NCI-H187 (cell line): Measurements from ENCODE around the gene ACLY.
"Not testable (repeated sequence)": the region's sequence is repeated elsewhere in the genome, so short reads cannot be mapped to it uniquely, and the experiment has no call there.

Experiments
- DNase-seq, 2 experiments: peaks; one replicate each; lab custom pipeline; 2025; lab: John Stamatoyannopoulos, UW

The ACLY gene

GRCh38 chr17:41873559-41874292 is 45.0 kb downstream of the ACLY start:
- DNase-seq, result no peak

- no peak for DNase-seq
Measured at GRCh38 chr17:41871789-41872188, 47.0 kb downstream of the ACLY start.

- DNase-seq, result no peak
Measured at GRCh38 chr17:41870627-41871026, 48.1 kb downstream of the ACLY start.

- DNase-seq, result no peak
Measured at GRCh38 chr17:41870097-41870496, 48.7 kb downstream of the ACLY start.

- DNase-seq, result no peak
Measured at GRCh38 chr17:41869426-41869825, 49.3 kb downstream of the ACLY start.

DNA sequence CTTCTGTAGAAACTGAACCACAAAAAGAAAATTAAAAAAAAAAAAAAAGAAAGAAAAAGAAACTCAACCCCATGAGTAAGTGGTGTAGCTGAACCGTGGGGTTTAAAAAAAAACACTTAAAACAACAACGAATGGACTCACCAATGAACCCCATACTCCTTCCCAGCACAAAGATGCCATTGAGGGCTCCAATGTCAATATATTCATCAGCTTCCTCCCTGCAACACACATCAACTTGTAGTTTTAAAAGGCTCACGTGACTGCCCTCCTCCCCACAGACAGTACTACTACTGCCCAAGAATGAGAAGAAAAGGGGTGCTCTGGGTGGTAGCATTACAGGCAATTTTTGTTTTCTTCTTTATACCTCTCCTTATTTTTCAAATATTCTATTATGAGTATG is 50.2 kb downstream of the ACLY start:
- DNase-seq, result no peak

DNA sequence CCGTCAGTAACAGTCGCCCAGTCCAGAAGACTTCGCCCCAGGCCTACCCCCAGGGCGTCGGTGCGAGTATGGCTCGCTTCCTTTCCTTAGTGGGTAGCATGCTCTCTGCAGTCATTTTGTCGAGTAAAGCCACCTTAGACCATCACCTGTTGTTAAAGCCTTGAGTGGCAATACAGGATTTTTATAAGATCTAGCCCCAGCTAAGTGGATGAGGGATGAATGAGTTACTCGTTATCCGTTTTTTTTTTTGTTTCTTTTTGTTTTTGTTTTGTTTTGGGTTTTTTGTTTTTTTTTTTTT is 53.2 kb downstream of the ACLY start:
- DNase-seq, result no peak

GRCh38 chr17:41864836-41865595 is 53.7 kb downstream of the ACLY start, which contains the start of gene KLHL11:
Gene KLHL11 (minus strand): TSS chr17:41865423. CDS start chr17:41865370, 53 bp downstream.
- DNase-seq, result peak; percentile 81 to 83

DNA sequence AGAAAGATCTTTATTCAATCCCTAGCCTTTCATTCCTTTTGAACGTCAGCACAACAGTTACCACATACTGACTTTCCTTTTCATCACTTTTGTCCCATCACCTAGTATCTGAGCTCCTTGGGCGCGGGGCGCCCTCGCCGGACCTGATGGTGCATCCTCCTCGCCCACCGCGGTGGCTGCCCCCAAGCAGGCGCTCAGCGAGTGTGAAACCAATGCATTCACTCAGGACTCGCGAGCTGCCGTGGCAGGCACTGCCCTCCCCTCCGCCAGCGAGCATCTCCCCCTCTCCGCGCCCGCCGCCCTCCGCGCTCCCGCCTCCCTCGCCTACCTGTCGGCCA is 54.3 kb downstream of the ACLY start:
- DNase-seq, result no peak

DNA sequence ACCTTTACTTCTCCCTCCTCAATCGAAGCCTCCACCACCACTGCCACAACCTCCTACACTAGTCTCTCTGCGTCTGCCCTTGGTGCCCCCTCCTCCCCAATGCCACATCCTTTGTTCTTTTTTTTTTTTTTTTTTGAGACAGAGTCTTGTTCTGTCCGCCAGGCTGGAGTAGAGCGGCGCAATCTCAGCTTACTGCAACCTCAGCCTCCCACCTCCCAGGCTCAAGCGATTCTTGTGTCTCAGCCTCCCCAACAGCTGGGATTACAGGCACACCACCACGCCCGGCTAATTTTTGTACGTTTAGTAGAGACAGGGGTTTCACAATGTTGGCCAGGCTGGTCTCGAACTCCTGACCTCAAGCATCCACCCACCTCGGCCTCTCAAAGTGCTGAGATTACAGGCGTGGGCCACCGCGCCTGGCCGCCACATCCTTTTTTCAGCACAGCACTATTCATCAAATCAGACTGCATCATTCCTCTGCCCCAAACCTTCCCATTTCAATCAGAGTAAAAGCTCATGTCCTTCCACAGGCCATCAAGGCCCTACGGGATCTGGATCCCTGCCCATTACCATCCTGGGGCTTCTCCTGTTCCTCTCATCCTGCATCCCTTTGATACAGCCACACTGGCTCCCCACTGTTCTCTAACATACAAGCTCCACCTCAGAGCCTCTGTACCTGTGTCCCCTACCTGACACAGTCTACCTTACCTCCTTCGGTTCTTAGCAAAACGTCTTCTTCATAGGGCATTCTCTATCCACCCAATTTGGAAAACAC is 55.5 kb downstream of the ACLY start:
- no peak for DNase-seq

DNA sequence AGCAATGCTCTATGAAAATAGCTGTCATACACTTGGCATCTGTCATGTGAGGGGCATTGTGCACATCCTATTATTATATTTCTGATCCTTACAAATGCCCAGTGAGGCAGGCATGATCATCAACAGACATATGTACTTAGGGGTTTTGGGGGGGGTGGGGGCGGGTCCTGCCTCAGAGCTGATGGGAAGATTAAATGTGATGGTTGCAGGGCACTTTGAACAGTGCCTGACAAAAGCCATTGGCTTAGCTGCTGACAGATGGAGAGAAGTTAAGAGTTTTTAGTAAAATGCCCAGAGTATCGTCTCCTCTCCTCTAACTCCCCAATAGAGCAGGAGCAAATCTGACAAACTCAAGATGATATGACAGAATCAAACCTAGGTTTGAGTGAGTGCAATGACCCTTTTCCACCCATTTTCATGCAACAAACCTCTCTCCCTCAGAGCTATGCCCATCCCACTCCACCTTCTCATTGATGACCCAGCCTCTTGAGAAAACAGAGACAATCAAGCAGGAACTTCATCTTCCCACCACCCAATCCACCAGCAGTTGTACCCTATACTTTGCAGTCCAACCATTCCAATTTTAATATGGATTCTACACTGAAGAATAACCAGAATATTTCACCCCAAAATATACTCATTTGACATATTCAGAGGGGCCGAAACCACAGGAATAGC is 58.4 kb downstream of the ACLY start:
- DNase-seq, result no peak

DNA sequence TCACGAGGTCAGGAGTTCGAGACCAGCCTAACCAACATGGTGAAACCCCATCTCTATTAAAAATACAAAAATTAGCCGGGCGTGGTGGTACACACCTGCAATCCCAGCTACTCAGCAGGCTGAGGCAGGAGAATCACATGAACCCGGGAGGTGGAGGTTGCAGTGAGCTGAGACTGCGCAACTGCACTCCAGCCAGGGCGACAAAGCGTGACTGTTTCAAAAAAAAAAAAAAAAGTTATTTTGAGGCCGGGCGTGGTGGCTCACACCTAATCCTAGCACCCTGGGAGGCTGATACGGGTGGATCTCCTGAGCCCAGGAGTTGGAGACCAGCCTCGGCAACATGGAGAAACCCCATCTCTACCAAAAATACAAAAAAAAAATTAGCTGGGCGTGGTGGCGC is 67.4 kb downstream of the ACLY start:
- DNase-seq, result not testable (repeated sequence)

- no peak for DNase-seq
Measured at GRCh38 chr17:41849251-41849990, 69.3 kb downstream of the ACLY start.

GRCh38 chr17:41848788-41849187 is 70.0 kb downstream of the ACLY start:
- DNase-seq, result no peak

DNA sequence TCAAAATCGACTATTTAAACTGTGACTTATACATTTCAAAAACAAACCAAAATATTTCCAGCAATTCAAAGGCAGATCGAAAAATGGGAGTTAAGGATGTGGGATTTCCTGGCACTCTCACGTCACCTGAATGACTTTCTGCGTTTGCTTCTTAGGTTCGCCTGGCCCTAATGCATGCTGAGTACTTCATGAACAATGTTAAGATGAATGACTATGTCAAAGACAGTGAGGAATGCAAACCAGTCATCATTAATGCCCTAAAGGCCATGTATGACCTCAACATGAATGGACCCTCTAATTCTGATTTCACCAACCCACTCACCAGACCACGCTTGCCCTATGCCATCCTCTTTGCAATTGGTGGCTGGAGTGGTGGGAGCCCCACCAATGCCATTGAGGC is 73.8 kb downstream of the ACLY start:
- DNase-seq, result no peak

DNA sequence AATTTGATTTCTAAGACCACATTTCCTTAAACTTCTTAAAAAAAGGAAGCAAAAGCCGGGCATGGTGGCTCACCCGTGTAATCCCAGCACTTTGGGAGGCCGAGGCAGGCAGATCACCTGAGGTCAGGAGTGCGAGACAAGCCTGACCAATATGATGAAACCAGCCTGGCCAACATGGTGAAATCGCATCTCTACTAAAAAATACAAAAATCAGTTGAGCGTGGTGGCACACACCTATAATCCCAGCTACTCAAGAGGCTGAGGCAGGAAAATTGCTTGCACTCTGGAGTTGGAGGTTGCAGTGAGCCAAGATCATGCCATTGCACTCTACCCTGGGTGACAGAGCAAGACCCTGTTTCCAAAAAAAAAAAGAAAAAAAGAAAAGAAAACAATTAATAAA is 78.0 kb downstream of the ACLY start:
- not testable (repeated sequence) for DNase-seq

- DNase-seq, result not testable (repeated sequence)
Measured at GRCh38 chr17:41839448-41839847, 79.3 kb downstream of the ACLY start.

DNA sequence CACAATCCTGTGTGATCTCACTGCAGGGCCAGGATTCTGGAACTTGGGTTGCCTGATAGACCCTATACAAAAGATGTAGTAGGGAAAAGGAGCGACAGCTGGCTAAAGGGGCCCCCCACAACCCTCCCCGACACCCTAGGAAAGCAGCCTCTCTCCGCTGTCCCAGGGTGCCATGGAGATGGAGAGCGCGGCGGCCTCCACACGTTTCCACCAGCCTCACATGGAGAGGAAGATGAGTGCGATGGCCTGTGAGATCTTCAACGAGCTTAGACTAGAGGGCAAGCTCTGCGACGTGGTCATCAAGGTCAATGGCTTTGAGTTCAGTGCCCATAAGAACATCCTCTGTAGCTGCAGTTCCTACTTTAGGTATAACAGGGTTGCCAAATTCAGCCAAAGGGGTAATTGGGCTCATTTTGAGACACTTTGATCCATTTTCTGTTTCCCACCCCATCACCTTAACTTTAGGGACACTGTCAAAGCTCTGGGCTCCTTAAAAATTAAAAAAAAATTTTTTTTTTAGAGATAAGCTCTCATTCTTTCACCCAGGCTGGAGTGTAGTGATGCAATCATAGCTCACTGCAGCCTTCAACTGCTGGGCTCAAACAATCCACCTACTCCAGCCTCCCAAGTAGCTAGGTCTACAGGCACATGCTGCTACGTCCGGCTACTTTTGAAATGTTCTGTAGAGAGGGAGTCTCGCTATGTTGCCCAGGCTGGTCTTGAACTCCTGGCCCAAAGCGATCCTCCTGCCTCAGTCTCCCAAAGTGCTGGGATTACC is 80.8 kb downstream of the ACLY start, which contains the start of gene KLHL10:
Gene KLHL10, plus strand, starts transcription at position 65 of the 778 bp plus-strand sequence. Its CDS starts 108 bp downstream, at position 173.
- no peak for DNase-seq

- no peak for DNase-seq
Measured at GRCh38 chr17:41836550-41837196, 82.1 kb downstream of the ACLY start.
